A673 (cell line): ENCODE measurements around the gene KAZN.

Source experiments
- EZH2 ChIP-seq: fragments of 200-600 bp; sonication (generic); IDR thresholded peaks from 2 replicates; pipeline ENCODE4 v1.6.1; 2017; ENCODE audit warnings: borderline replicate concordance, low read depth, mild to moderate bottlenecking, mixed read lengths, antibody characterized with exemption, low read length; ENCODE audit not compliant: poor library complexity, severe bottlenecking
- TF ChIP-seq, protein P1 (sequence below): fragments of 300-800, 200-600 bp; sonication (generic); conservative IDR thresholded peaks from 2 replicates; pipeline ENCODE4 v1.5.1; 2017; ENCODE audit warnings: low read depth, mild to moderate bottlenecking, antibody characterized with exemption, low read length, moderate library complexity, mixed read lengths

- TF ChIP-seq, protein P1, sequence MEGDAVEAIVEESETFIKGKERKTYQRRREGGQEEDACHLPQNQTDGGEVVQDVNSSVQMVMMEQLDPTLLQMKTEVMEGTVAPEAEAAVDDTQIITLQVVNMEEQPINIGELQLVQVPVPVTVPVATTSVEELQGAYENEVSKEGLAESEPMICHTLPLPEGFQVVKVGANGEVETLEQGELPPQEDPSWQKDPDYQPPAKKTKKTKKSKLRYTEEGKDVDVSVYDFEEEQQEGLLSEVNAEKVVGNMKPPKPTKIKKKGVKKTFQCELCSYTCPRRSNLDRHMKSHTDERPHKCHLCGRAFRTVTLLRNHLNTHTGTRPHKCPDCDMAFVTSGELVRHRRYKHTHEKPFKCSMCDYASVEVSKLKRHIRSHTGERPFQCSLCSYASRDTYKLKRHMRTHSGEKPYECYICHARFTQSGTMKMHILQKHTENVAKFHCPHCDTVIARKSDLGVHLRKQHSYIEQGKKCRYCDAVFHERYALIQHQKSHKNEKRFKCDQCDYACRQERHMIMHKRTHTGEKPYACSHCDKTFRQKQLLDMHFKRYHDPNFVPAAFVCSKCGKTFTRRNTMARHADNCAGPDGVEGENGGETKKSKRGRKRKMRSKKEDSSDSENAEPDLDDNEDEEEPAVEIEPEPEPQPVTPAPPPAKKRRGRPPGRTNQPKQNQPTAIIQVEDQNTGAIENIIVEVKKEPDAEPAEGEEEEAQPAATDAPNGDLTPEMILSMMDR, result no peak
- no peak for TF ChIP-seq EZH2
Measured at GRCh38 chr1:15103211-15103610, 504.7 kb downstream of the KAZN start.
